Mucosa of gallbladder (tissue), 1 donor: Measurements from ENCODE around the gene POLR3A. TPM values are rescaled to one million over a fixed set of nuclear protein-coding genes. Genes with fewer than 3 reads are reported as not detected.
A peak's percentile ranks its signal among the peaks of the same experiment; 100 is the strongest.

ENCODE experiments used
- DNase-seq: peaks from one replicate; pipeline ENCODE4 v3.0.0-alpha.2; 2020; ENCODE audit warnings: low spot score
- total RNA-seq: library from RNA; stranded (reverse); gene quantifications from one replicate; pipeline ENCODE4 v1.2.1, GENCODE V29; 2021
- donor health status: DM: no; HTN: no; CAD: no.

POLR3A gene
- total RNA-seq, 1 donor from 2014 or later = 12.1 TPM

DNA sequence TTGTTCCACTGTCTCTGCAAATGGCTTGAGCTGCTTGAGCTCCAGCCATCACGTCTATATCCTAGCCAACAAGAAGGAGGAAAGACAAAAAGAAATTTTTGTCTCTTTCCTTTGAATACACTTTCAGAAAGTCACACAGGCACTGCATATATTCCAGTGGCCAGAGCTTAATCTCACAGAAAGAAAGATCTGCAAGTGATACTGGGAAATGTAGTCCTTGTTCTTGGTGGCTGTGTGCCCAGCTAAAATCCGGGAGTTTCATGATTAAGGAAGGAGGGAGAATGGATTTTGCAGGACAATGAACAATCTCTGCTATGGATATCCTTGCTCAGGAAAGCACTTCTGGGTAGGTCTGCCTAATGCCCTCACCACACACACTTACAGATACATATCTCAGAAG lies 83.2 kb downstream of the POLR3A start:
- no peak for DNase-seq

DNA sequence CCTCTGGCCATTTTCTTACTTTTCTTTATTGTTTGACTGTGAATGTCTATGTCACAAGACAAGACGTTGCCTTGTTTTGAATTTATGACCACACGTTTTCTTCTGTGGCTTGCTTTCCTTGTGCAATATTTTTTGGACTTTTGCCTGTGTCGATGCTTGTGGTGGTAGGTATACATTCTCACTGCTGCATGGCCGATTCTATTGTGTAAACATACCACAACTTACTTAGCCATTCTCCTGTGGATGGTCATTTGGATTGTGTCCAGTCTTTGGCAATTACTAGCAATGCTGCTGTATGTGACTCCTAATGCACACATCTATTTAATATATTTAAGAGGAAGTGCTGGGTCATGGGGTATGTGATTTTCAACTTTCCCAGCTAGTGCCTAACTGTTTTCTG lies 84.8 kb downstream of the POLR3A start:
- DNase-seq = no peak

DNA sequence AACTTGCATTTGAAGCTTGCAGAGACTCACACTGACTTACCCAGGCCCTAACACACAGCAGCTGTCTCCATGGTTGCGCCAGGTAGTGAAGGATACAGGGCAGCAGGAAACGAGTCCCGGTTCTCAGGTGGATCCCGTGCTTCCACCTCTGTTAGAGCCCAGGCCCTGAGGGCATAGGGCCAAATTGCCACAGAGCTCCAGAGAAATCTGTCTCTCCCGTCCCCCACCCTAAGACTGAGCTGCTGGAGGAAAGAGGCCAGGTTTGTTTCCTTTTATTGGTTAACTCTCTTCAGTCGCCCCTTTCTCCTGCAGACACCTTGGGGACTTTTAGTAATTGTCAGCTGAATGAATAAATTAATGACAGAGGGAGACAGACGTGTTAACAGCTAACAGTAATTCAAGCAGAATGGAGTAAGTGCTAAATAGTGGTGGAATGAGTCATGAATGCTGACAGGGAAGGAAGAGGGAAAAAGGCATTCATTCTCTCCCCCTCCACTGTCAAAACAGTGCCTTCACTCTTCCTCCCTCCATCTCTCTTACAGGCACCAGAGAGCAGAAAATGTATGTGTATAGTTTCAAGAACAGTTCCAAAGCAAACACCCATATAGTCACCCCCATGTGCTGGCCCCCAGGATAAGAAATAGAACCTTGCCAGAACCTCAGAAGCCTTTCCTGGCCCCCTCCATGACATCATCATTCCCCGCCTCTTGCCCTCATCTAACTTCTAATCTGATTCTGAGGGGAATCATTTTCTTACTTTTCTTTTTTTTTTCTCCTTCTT lies 86.0 kb downstream of the POLR3A start:
- DNase-seq = peak; percentile 10

DNA sequence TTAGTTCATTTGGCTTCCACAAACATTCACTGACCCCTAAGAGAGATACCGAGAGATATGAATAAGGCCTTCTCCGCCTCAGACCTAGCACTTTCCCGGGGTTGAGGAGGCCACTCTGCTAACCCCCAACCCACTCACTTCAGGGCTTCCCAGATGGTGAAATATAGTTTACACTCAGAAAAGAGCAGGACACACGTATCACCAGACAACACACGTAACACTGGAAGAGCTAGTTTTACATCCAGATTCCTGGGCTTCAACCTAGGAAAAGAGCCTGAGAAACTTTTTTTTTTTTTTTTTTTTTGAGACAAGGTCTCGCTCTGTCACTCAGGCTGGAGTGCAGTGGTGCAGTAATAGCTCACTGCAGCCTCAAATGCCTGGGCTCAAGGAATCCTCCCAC lies 87.5 kb downstream of the POLR3A start:
- DNase-seq = no peak

DNA sequence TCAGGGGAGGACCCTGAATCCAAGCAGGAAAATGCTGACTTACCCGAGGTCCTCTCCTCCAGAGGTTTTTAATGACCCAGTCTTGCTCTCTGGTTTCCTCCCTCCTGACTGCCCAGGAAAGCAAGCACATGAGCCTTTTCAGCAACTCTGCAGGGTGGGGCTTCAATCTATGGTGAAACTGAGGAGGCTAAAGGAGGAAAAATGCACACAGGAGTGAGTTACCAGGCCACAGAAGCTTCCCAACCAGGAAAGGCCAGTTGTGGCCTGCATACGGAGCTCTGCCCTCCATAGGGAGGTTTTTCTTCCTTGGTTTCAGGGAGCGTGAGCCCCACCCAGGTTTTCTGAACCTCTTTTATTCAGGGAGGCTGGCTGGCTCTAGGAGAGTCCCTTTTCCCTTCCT lies 88.7 kb downstream of the POLR3A start:
- DNase-seq = no peak

DNA sequence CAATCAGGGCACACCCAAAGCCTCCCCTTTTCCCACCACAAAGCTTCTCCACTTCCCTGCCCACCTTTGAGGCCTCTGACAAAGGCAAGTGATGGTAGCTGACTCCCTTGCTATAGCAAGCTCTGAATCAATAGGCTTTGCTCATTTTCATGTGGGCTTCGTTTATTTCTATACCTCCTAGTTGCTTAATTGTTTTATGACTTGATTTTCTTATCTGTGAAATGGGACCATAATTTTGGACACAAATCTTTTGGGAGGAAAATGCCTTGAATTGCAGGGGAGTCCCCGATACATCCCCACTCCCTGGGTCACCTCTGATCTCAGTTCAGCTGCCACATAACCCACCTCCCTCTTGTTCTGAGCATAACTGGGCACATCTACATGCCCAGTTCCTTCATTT lies 89.1 kb downstream of the POLR3A start:
- no peak for DNase-seq

DNA sequence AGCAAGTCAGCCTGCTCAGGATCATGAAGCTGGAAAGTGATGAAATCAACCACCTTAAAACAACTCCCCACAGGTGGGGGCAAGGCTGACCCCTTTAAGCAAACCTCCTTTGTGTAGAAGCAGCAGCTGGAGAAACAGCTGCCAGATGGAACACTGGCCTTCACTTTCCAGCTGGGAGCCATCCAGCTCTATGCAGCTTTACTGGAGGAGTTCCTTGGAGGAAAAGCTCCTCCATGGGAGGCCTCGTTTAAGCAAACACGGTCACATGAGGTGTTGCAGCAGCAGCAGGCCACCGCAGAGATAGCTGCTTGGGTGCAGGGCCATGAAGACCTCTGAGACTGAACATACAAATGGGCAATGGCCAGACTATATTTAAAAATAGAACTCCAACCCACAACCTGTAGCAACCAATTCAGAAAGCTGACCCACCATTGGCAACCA lies 89.7 kb downstream of the POLR3A start:
- peak; percentile 70 for DNase-seq

DNA sequence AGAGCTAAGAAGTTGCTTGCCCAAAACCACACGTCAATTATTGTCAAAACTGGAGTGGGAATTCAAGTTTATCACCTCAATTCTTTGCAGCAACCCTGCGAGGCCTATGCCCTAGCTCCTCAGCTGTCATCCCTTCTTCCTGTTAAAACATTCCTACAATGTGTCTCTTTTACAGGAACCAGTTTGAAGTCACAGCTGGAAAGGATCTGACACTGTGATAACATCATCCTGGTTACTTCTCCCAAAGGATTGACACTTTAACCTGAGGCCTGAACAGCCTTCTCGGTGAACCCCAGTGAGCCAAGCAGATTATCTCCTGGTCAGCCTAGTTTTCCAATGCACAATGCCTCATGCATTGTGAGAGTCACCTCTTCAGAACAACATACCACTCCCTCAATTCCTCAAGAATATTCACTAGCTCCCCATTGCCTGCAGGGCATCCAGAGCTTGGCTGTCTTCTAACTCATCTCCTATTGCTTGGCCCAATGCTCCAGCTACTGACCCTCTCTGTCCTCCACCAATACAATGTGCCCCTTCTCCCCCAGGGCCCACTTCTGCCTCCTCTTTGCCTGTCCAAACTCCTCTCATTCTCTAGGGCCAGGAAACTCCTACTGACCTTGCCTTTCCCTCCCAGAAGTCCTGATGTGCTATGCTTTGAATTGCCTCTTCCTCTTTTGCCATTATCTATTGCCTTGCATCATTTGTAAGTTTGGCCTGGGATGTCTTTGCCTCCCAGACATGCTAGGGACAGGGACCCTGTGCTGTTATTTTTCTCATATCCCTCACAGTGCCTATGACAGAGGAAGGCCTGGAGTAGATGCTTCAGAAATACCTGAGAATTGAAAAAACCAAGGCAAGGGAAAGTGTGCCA lies 92.4 kb downstream of the POLR3A start:
- no peak for DNase-seq

DNA sequence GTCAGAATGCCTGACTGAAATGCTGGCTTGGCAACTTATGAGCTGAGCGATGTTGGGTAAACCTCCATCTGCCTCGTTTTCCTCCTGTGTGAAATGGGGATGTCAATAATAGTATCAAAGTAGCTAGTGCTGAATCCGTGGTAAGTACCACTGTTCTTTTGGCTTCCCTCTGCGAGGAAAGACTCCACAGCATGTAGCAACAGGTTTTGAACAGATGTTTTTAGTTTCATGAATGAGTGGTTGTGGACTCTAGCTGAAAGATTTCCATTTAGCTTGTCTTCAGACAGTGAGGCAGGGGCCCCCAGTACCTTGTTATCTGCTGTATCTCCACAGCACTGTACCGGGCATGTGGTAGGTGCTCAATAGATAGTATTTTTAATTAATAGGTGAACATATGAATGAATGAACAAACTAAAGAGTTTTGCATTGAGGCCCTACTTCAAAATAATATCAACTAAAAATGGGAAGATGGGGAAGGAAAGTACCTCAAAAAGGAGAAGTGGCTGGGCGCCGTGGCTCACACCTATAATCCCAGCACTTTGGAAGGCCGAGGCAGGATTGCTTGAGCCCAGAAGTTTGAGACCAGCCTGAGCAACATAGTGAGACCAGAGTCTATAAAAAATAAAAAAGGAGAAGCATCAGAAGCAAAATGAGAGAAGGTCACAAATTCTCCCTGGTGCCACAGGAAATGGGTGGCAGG lies 97.1 kb downstream of the POLR3A start:
- DNase-seq = no peak

DNA sequence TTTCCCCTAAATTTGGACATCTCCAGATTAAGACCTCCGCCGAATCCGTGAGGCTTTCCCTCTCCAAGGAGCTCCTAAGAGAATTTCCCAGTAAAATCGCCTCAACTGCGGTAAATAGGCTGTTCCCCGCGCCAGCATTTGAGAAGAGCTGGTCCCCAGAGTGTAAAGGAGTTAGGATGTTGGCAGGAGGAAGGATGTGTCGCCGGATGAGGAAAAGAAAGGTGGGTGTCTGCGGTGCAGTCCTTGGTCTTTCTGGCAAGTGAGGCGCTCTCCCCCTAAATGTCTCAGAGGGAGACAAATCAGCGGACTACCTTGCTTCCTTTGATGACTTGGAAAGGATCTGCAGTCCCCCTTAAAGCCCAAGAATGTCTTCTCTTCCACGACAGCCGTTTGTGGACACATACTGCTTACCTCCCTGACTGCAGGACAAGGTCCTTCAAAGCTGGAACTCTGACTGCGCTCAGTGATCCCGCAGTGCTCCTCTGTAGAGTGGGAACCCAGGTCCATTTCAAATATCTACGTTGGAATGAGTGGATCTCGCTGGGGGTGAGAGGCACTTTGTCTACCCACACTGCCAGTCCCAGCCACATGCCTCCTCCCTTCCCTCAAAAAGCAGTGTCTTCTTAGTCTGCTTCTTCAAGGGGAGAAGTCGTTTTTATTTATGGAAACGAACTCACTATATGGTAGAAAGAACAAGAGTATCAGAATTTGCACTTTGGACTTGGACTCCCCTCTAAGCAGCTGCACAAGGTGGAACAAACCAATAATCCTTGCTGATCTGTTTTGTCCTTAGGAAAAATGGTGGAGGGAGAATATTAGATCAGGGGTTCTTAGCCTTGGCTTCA lies 101.7 kb downstream of the POLR3A start:
- no peak for DNase-seq

DNA sequence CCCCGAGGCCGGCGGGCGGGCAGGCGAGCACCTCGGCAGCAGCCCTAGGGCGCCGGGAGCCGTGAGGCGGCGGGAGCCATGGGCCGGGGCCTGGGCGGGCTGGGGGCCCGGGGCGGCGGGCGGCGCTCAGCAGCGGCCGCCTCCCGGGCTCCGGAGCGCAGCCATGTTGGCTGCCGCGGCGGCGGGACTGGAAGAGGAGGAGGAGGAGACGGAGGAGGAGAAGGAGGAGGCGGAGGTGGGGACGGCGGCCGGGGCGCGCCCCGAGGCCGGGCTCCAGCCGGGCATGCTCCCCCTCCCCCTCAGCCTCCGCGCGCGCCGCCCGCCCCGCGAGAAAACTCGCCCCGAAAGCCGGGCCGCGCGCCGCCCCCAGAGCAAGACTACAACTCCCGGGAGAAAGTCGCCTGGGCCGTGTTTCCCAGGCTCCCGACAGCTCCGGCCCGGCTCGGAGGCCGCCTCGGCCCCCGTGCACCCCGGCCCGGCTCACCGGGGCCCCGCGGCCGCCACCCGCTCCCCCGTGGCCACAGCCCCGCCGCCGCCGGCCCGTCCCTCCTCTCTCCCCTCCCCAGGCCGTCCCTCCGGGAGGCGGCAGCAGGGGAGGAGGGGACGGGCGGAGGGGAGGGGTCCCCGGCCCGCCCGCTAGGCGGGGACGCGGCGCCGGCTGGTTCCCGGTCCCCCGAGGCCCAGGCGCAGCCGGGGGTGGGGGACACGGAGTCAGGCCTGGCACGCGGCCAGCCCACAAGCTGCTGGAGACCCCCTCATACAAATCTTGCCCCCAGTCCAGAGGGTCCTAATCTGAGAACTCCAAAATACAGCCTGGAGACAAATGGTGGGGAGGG lies 102.5 kb downstream of the POLR3A start, which contains the start of gene DLG5:
Gene DLG5, minus strand, starts transcription at position 190 of the 836 bp plus-strand sequence. CDS start 235 bp downstream, outside the sequence.
- DNase-seq = peak; percentile 62

DNA sequence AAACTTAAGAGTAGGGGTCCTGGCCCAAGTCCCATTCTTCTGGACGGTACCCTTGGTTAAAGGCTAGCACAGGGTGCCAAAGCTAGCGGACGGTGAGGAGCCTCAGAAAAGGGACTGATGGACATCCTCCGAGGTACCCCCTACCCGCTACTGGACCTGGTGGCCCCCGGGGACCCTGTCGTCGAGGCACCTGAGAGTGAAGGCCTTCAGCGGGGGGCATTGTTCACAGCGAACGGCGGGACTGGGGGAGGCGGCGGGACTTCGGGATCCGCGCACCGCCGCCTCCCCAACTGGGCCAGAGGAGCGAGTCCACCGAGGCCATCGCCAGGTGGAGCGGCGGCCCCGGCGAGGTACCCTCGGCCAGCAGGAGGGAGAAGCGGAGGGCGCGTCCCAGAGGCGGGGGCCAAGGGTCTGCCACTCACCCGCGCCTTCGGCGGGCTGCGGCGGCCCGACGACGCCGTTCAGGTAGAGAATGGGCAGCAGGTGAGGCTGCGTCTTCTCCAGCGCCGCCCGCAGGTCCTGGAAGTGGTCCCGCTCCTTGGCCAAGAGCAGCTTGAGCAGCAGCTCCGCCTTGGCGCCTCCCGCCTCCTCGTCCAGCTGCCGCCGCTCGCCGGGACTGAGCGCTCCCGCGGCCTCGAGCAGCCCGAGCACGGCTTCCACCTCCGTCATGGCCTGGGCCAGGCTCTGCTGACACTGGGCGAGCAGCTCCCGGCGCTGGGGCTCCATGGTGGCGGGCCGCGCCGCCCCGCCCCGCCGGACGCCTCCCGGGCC lies 103.3 kb downstream of the POLR3A start:
- peak; percentile 57 for DNase-seq

DNA sequence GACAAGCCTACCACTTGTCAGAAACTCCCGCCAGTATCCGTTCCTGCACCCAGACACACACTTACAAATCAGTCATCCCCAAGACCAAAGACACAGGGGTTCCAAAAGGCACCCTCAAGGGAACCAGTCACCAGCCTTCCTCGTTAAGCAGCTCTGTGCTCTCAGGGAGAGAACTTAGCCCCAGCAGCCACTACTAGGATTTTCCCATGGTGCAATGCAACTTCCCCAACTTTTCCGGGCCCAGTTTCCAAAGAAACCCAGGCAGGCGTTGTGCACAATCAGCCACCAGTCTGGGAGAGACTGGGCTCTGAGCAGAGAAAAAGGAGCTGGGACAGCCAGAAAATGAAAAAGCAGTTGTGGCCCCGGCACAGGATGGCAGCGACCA lies 103.9 kb downstream of the POLR3A start:
- peak; percentile 34 for DNase-seq

DNA sequence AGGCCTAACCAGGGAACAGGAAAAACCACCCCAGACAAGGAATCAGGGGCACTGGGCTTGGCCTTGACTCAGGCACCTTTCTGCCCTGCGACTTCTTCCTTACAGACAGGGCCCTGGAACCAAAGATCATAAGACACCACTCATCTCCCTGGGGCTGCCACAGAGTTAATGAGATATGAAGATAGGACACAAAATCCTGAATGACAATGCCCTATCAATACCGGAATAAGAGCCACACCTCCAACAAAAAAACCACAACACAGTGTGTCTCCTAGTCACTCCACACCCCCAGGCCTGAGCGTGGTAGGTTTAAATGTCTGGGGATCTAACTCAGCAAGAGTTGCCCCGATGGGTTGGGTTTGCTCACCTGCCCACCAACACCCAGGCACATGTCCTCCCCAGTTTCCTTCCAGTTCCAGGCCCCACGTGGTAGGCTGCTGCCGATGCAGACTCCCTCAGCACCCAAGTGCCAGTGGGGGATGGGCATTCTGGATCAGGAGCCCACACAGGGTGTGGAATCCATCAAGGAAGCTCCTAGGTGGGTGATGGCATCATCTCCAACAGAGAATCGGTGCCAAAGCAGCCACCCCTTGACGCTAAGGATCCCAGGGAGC lies 106.6 kb downstream of the POLR3A start:
- no peak for DNase-seq

DNA sequence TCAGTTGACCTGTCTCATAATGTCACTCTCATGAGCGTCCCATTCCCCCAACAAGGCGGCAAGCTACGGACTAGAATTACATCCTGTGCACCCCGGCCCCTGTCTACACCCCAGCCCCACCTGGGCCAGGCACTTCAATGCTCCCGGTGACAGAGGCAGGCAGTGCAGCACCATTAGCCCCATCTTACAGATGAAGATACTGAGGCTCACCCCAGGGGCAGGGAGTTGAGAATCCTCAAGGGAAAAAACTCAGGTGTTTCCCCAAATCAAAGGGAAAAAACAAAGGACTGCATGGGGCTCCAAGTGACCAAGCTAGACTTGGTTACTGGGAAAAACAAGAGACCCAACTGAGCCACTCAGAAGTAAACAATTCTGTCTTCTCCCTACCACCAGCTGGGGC lies 107.3 kb downstream of the POLR3A start:
- DNase-seq = no peak

DNA sequence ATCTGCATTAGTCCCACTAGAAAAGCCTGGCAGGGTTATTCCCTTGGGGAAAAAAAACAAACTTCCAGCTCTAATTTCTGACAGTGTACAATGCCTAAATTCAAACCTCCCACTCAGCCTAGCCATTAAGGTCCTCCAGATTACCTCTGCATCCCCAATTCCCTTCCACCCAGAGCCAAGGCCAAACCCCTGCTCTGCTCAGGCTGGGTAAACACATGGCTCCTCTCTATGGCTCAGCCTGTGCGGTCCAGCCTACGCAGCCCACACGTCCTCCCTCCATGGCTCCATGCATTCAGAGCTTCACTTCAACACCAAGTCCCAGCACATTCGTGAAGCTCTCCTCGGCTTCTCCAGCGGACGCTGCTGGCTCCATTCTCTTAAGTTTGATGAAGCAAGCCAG lies 107.9 kb downstream of the POLR3A start:
- no peak for DNase-seq

DNA sequence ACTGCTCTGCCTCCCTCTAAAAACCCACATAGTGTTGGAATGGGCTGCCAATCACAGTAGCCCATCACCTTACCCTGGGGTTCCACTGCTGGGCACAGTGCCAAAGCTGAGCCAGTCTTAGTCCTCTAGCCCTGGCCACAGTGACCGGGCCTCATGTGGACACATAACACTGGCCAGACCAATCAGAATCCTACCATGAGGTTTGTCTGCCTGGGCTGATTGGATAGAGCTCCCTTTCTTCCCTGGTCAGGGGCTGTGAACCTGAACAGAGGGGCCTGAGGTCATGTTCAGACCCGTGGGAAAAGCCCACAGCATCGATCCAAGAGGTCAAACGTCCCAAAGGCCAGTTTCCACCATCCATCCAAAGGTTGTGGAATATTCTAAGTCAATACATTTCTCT lies 108.8 kb downstream of the POLR3A start:
- DNase-seq = no peak

DNA sequence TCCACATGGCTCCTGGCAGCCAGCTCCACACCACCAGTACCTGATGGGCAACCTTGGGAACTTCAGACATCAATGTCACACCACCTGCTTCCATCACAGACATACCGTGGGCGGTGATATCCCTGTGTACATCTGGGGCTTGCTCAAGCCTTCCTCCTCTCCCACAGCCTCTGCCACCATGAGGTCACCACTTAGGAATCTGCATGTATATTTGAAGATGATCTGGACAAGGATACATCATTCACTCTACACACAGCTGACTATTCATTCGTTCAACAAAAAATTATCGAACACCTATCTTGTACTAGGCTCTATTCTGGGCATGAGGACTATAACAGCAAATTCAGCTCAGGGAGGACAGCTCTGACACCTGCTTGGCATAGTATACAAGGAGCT lies 109.6 kb downstream of the POLR3A start:
- no peak for DNase-seq
